Measurements from ENCODE around the gene TOMM20L. TPM values are rescaled to one million over a fixed set of nuclear protein-coding genes. Genes with fewer than 3 reads are reported as not detected.

TOMM20L gene
- total and polyA plus RNA-seq, 2 of the 13 experiments (the other 11 are each of a cell fraction or from before 2014, with no cell fraction given) = 0.46 TPM; not detected in 1

DNA sequence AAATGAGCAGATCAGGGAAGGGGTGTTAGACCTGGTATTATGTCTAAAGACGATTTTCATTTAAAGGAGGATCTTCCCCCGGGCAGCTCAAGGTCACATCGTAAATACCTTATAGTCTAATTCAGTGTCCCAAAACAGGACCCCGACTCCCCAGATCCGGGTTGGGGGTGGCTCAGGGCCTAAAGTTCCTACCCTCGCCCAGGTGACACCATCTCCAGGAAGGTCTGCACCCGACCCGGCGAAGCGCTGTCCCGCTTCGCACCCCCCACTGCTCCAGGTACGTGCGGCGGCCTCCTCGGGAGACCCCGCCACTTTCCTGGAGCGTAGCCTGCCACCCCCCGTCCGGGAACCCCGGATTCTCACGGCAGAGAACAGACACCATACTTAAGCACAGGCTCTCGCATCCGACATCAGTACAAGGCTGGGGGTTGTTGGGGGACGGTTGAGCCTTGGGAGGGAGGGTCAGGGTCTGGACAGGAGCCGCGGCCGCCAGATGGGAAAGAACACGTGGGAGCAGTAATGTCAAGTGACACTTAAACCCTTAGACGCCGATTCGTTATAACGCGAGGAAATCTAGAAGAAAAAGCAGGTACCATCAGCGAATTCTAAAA is 31.0 kb downstream of the TOMM20L start (continued):
- TF ChIP-seq KDM5B (CRISPR knock-in tag; IDR thresholded peaks at IDR 0.05; ENCODE audit: borderline replicate concordance) (peak; percentile 45; the same call in 1 of the 2 replicates), ZNF556 (CRISPR knock-in tag; IDR thresholded peaks at IDR 0.05; ENCODE audit: borderline replicate concordance) (no peak; the same call in 1 of the 2 replicates), ZNF598 (CRISPR knock-in tag; IDR thresholded peaks at IDR 0.05; ENCODE audit: borderline replicate concordance) (no peak), BRD4 (CRISPR knock-in tag; IDR thresholded peaks at IDR 0.05) (no peak; the same call in 1 of the 2 replicates), ZKSCAN5 (CRISPR knock-in tag; IDR thresholded peaks at IDR 0.05) (no peak), HOXA7 (CRISPR knock-in tag; IDR thresholded peaks at IDR 0.05) (no peak), PAXIP1 (CRISPR knock-in tag; conservative IDR thresholded peaks at IDR 0.05) (no peak), ZBTB8A (CRISPR knock-in tag; IDR thresholded peaks at IDR 0.05; ENCODE audit: borderline replicate concordance, low read depth) (0 out of 2 replicates have a peak, but pooled peaks have one; percentile 21), HNF1B (CRISPR knock-in tag; IDR thresholded peaks at IDR 0.05) (peak; percentile 44; the same call in 1 of the 2 replicates), RXRB (CRISPR knock-in tag; IDR thresholded peaks at IDR 0.05; ENCODE audit: borderline replicate concordance) (0 out of 2 replicates have a peak, but pooled peaks have one; percentile 13), ZNF224 (CRISPR knock-in tag; IDR thresholded peaks at IDR 0.05) (no peak), ZBTB1 (CRISPR knock-in tag; IDR thresholded peaks at IDR 0.05; ENCODE audit: borderline replicate concordance) (no peak), ZNF772 (CRISPR knock-in tag; IDR thresholded peaks at IDR 0.05) (no peak)
- TF ChIP-seq, protein P1, sequence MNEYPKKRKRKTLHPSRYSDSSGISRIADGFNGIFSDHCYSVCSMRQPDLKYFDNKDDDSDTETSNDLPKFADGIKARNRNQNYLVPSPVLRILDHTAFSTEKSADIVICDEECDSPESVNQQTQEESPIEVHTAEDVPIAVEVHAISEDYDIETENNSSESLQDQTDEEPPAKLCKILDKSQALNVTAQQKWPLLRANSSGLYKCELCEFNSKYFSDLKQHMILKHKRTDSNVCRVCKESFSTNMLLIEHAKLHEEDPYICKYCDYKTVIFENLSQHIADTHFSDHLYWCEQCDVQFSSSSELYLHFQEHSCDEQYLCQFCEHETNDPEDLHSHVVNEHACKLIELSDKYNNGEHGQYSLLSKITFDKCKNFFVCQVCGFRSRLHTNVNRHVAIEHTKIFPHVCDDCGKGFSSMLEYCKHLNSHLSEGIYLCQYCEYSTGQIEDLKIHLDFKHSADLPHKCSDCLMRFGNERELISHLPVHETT (CRISPR knock-in tag; conservative IDR thresholded peaks at IDR 0.05) = no peak
- TF ChIP-seq, protein P2, sequence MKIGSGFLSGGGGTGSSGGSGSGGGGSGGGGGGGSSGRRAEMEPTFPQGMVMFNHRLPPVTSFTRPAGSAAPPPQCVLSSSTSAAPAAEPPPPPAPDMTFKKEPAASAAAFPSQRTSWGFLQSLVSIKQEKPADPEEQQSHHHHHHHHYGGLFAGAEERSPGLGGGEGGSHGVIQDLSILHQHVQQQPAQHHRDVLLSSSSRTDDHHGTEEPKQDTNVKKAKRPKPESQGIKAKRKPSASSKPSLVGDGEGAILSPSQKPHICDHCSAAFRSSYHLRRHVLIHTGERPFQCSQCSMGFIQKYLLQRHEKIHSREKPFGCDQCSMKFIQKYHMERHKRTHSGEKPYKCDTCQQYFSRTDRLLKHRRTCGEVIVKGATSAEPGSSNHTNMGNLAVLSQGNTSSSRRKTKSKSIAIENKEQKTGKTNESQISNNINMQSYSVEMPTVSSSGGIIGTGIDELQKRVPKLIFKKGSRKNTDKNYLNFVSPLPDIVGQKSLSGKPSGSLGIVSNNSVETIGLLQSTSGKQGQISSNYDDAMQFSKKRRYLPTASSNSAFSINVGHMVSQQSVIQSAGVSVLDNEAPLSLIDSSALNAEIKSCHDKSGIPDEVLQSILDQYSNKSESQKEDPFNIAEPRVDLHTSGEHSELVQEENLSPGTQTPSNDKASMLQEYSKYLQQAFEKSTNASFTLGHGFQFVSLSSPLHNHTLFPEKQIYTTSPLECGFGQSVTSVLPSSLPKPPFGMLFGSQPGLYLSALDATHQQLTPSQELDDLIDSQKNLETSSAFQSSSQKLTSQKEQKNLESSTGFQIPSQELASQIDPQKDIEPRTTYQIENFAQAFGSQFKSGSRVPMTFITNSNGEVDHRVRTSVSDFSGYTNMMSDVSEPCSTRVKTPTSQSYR (CRISPR knock-in tag; IDR thresholded peaks at IDR 0.05; ENCODE audit: borderline replicate concordance) = peak; percentile 9; the same call in 1 of the 2 replicates
- TF ChIP-seq, protein P3, sequence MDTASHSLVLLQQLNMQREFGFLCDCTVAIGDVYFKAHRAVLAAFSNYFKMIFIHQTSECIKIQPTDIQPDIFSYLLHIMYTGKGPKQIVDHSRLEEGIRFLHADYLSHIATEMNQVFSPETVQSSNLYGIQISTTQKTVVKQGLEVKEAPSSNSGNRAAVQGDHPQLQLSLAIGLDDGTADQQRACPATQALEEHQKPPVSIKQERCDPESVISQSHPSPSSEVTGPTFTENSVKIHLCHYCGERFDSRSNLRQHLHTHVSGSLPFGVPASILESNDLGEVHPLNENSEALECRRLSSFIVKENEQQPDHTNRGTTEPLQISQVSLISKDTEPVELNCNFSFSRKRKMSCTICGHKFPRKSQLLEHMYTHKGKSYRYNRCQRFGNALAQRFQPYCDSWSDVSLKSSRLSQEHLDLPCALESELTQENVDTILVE (CRISPR knock-in tag; IDR thresholded peaks at IDR 0.05) = no peak

All from HepG2 (cell line).